ENCODE measurements around the gene NAA20.

Gene NAA20

DNA sequence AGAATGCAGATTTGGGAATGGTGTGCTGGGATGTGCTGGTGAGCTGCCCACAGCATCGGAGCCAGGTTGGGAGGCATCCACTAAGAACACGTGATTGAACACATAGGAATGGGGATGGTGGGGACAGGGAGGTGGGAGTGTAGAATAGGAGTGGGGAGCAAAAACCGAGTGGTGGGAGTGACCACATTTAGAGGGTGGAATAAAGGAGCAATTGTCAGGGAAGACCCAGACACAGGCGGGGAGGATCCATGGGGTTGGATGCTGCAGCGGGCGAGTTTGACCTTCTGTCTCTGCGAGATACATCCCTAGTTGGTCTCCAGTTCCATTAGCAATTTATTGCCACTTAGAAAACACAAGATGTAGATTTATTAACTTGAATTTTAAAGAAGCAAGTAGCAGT, 4.7 kb downstream of the NAA20 start:
- no peak for DNase-seq

DNA sequence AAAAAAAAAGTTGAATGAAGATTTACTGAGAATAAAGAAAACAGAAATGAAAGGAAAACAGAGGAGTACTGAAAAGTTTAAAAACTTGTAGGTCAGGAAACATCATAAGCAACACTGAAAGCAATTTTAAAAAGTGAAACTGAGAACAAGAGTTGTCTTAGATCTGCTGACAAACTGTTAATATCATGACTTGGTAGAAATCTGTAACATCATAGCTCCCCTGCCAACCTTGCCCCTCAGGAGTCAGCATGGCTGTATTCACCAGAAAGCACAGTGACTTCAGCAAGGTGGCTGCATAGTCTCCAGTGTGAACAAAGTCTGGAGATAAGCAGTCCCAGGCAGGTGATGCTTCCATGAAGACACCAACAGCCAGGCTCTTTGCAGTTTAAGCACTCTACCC, 5.3 kb downstream of the NAA20 start:
- no peak for DNase-seq

GRCh38 chr20:20023395-20023794, 6.2 kb downstream of the NAA20 start:
- no peak for DNase-seq

DNA sequence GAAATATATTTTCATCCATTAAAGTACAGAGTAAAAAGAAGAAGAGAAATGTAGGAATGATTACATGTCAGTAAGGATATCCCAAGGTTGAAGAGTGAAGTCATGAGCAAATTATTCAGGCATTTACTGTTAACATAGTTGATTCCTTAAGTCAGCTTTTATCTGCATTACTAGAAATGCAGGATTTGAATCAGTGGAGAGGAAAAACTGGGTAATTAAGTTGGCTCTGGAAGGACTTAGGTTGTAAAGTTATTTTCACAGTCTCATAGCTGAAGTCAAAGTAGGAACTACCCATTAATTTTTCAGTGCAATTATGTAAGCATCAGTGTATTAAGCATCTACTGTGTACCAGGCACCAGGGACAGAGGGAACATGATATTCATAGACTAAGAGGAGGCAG, 7.8 kb downstream of the NAA20 start:
- no peak for DNase-seq

DNA sequence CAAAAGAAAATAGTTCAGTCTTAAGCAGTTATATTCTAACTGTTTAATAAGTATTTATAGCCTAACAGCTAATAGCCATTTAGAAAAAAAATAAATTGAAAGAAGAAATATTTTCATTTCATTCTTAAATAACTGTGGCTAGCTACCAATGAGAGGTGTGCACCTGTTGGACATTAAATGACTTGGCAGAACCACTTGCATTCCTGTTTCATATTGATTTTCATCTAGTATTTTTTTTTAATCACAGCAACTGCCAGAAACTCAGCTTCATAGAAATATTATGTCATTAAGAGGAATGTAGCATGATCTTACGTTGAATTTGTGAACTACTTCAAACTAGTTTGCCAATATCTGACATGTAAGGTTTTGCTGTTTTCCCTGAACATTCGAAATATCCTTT, 10.1 kb downstream of the NAA20 start:
- no peak for DNase-seq

- DNase-seq, result no peak
Measured at GRCh38 chr20:20031790-20032189, 14.6 kb downstream of the NAA20 start.

DNA sequence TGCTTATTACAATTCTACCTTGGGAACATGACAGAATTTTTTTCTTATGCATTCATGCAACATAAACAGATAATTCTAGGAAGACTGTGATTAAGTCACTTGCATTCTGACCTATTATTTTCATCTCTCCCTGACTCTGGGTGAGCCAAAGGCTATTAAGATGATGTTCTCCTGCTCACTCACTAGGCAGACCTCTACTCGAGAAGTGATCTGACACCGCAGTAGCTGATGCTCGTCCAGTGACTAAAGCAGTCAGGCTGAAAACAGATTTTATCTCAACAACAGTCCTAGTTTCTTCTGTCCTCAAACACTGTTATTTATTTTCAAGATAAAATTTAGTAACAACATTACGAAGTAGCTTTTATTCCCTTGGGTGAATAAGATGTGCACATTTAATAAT, 17.3 kb downstream of the NAA20 start:
- no peak for DNase-seq

GRCh38 chr20:20036756-20037155, 19.6 kb downstream of the NAA20 start:
- DNase-seq, result no peak

DNA sequence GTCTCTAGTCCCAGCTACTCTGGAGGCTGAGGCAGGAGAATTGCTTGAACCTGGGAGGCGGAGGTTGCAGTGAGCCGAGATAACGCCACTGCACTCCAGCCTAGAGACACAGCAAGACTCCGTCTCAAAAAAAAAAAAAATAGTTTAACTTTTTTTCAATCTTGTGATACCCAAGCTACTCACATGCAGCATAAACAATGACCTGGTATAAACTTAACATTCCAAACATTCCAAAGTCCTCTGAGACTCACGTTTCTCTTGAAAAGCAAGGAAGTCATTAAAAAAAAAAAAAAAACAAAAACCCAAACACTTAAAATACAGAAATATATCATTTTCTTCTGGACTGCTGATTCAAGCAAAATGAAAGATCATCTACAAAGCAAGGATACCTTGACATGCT, 20.8 kb downstream of the NAA20 start:
- no peak for DNase-seq

- no peak for DNase-seq
Measured at GRCh38 chr20:20038586-20038985, 21.4 kb downstream of the NAA20 start.

DNA sequence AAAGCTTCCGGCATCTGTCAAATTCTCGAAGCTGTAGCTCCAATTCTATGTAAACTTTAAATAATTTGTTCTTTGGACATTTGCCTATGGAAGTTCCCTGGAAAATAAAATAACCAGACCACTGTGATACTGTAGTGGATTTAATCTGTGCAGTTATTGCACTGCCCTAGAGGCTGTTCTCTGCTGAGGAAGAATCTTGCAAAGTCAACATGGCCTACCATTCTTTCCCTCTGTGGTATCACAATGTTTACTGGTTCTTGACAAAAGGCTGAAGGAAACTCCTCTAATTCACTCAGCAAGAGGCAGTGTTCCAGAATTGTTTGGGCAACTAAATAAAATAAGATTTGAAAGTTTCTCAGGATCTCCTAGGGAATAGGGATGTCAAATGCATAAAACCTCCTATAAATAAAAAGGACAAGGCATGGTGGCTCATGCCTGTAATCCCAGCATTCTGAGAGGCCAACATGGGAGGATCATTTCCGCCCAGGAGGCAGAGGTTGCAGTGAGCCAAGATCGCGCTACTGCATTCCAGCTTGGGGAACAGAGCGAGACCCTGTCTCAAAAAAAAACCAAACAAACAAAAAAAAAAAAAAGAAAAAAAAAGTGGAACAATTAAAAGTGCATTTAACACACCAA, 22.7 kb downstream of the NAA20 start:
- no peak for DNase-seq

DNA sequence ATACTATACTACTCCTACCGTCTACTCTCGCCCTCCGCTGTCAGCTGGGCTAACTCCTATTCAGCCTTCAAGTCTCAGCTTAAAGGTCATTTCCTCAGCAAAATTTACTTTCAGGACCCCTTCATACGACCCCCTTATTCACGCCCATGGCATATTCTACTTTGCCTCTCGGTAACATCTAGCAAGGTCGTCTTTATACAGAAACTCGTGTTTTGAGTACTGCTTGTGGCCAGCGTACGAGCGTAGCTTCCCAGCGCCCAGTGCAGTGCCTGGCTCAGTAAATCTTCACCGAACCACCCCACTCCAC, 34.6 kb downstream of the NAA20 start:
- DNase-seq, result no peak

GRCh38 chr20:20052074-20052970, 35.2 kb downstream of the NAA20 start, which contains the start of the genes CFAP61 and CRNKL1:
Gene CFAP61 (plus strand): TSS chr20:20052532. CDS start chr20:20056654, 4,122 bp downstream.
Gene CRNKL1 (minus strand): TSS chr20:20052466. CDS start chr20:20052342, 124 bp downstream.
- DNase-seq, result peak; percentile 97

DNA sequence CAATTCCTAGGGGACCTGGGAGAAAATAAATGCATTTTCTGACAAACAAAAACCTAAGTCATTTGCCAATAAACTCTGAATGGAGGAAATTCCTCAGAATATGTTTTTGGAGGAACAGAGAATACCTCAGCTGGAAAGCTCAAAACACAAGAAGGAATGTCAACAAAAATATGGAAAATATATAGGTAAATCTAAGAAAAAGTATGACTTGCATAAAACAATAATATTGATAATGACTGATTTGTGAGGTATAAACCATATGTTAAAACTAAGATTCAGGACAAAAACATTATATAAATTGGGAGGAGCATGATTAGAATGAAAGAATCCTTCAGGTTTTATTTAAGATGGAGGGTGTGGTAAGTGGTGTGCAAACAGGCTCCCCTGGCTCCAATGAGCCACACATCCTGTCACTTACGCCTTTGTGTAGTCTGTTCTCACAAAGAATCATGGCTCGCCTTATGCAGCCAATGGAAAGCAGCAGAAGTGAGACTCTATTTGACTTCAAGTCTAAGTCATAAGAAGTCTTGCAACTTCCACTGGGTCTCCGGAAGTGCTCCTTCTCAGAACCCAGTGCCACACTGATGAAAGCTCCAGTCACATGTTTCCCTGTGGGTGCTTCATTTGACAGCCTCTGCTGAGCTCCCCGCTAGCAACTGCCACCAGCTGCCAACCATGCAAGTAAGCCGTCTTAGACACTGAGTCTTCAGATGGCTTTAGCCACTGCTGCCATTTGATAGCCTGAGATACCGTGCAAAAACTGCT, 43.3 kb downstream of the NAA20 start:
- DNase-seq, result no peak

- no peak for DNase-seq
Measured at GRCh38 chr20:20063941-20064702, 47.0 kb downstream of the NAA20 start.

- no peak for DNase-seq
Measured at GRCh38 chr20:20065361-20065760, 48.2 kb downstream of the NAA20 start.

- DNase-seq, result no peak
Measured at GRCh38 chr20:20070871-20071726, 53.9 kb downstream of the NAA20 start.

DNA sequence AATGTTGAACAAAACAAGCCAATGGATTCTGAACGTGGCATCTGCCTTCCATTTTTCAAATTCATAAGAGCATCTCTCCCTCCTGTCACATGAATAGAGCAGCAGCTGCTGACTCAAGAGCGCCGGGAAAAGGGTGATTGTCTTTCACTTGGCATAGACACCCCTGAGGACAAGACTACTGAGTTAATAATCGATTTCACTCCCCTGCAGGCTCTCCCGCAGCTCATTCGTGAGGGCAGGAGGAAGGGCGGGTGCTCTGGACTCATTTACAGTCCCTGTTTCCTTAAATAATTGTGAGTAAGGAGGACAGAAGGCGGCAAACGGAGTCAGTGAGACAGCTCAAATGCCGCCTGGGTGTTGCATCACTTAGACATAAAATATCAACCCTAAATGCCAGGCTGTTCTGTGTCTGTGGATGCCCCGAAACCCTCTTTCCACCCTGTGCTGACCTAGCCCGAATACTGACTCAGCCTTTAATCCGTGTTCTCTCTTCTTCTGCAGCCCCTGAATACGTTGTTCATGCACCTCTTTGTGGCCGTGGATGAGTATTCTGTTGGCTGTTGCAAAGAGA, 56.7 kb downstream of the NAA20 start:
- DNase-seq, result no peak

DNA sequence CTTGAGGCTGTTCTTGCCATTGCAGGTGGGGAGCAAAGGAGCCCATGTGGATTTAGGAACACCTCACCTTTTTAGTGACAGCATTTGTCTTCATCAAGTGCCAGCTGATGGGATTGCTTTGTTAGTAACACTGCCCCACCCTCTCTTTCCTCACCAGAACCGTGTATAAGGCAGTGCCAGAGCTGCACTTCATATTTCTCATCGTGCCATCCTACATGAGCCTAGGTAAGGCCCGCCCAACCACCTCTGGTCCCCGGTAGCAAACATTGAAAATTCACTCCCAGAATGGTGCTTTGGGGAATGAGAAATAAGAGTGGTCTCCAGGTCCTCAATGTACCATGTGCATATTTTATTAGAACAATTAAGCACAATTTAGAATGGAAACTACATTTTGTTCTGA, 57.9 kb downstream of the NAA20 start:
- DNase-seq, result no peak

DNA sequence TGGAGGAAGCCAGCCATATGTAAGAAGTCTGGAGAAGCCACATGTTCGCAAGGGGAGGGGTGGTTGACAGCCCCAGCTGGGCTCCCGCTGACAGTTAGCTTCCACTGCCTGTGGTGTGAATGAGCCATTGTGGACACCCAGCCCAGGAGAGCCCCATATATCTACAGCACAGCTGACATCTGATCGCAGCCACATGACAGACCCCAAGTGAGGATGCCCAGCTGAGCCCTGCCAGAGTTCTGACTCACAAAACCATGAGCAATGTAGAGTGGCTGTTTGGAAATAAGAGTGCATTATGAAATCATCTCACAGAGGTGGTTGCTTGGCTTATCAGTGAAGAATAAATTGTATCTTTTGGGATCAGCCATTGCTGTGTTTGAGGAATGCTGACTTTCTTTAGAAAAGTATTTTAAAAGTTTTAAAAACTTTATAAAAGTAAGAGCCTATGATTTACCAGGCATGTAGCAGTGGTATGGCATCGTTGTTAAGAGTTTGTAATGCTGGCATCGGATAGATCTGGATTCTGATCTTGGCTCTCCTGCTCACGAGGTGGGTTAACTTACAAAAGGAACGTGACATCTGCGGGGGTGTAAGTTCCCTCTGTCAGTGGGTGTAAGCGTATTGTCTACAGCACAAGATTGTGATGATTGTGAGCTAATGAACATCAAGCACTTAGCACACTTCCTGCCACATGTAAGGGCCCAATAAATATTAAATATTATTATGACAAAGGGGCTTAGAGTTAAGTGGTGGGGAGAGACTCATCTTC, 59.3 kb downstream of the NAA20 start:
- DNase-seq, result no peak

- DNase-seq, result no peak
Measured at GRCh38 chr20:20078041-20078440, 60.9 kb downstream of the NAA20 start.

All from CD4-positive, alpha-beta T cell treated with Interleukin-21 for 1 hour (primary cell).